Prostate gland (tissue), 2 donors: ENCODE measurements around the gene ANKRD37. TPM values are rescaled to one million over a fixed set of nuclear protein-coding genes. Genes with fewer than 3 reads are reported as not detected.

Experiments
- DNase-seq: peaks from one replicate; pipeline ENCODE4 v3.0.0-alpha.2; 2019; ENCODE audit warnings: low spot score
- H3K27ac ChIP-seq, 2 donors: fragments of 200-600 bp; sonication (generic); 2 replicates each; pipeline ENCODE4 v1.5.1; 2017 to 2019
- H3K27me3 ChIP-seq: fragments of 200-600 bp; sonication (generic); replicated peaks from 2 replicates; pipeline ENCODE4 v1.5.1; 2019; ENCODE audit not compliant: insufficient read depth
- H3K36me3 ChIP-seq, 2 donors: fragments of 200-600 bp; sonication (generic); 1 replicate in 1 of 2; 2 replicates in 1 of 2; pipeline versions ENCODE4 v1.5.1 to v1.8.1; 2017 to 2019
- H3K4me1 ChIP-seq: fragments of 200-600 bp; sonication (generic); replicated peaks from 2 replicates; pipeline ENCODE4 v1.5.1; 2019
- H3K4me3 ChIP-seq, 2 donors: fragments of 200-600 bp; sonication (generic); 2 replicates each; pipeline ENCODE4 v1.5.1; 2017 to 2019
- H3K9me3 ChIP-seq: fragments of 200-600 bp; sonication (generic); 2 replicates; pipeline ENCODE4 v1.5.1; 2017
- CTCF ChIP-seq, 4 experiments: fragments of 200-600 bp in 2 of 4; fragments of 450-650 bp in 2 of 4; sonication (generic) in 2 of 4; IDR thresholded peaks; 1 replicate in 3 of 4; 2 replicates in 1 of 4; pipeline ENCODE4 v1.5.1; 2016 to 2019; ENCODE audit warnings: antibody characterized with exemption in 4 of 4, mild to moderate bottlenecking in 2 of 4, moderate library complexity in 2 of 4
- POLR2A ChIP-seq: fragments of 450-650 bp; IDR thresholded peaks from one replicate; pipeline ENCODE4 v1.6.1; 2016; ENCODE audit warnings: antibody characterized with exemption, mild to moderate bottlenecking
- POLR2AphosphoS5 ChIP-seq: sonication (generic); formaldehyde crosslinking; IDR thresholded peaks from one replicate; pipeline ENCODE4 v1.6.1; 2017; ENCODE audit warnings: antibody characterized with exemption
- WGBS: methylation state at CpG from one replicate; pipeline ENCODE4 v1.1.5; 2018; 5-methylcytosine and 5-hydroxymethylcytosine counted together
- intact Hi-C: fragments of 100-400 bp; cut with DNase I; formaldehyde crosslinking; loops from one replicate; pipeline ENCODE4 v1.14.2; 2022
- total RNA-seq, 2 donors: library from RNA; depleted of rRNA; stranded (reverse); fragments of >200 nt; gene quantifications; one replicate each; pipeline ENCODE4 v1.1.0, GENCODE V29; 2016

Gene ANKRD37
- total RNA-seq, 2 donors from 2014 or later, result 17.7 to 19.0 TPM

DNA sequence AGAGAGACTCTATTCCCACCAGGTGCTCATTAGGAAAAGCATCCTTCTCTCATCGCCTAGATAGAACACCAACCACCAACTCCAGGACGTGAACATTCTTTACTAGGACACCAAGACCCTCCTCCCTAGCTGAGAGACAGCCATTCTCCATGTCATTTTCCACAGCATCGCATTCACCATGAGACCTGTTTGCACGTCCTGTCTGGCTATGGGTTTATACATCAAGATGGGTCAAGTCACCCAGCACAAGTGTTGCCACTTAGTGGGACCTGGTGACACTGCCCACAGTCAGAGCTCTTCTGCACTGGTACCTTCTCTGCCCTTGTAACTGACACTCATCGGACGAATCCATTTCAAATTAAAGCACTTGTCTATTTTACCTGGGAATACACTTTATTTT lies 18.4 kb upstream of the ANKRD37 start:
- Histone ChIP-seq H3K27me3 (no peaks in the 10 kb centered on the region), H3K27ac (no peak overlapping the region), H3K4me1 (no peaks in the 10 kb centered on the region), H3K9me3 (no peaks in the 10 kb centered on the region), H3K4me3 (no peak overlapping the region), H3K36me3 (no peaks in the 10 kb centered on the region)
- 91% methylated on average over 6 of the region's 6 CpGs for WGBS
- intact Hi-C loops, result no loop called here
- no peak for DNase-seq
- TF ChIP-seq CTCF (IDR thresholded peaks at IDR 0.05) (no peak), POLR2A (no peak), POLR2AphosphoS5 (no peak)

- intact Hi-C loops, result no loop called here
- Histone ChIP-seq H3K27ac (peak overlapping the region in 1 of 2 donors; percentile 10), H3K27me3 (no peaks in the 10 kb centered on the region), H3K4me3 (no peak overlapping the region), H3K4me1 (peaks cover 10% of the 10 kb centered on the region), H3K9me3 (no peaks in the 10 kb centered on the region), H3K36me3 (no peaks in the 10 kb centered on the region)
- 73% methylated on average over 13 of the region's 13 CpGs for WGBS
- TF ChIP-seq POLR2AphosphoS5 (no peak), POLR2A (no peak), CTCF (IDR thresholded peaks at IDR 0.05) (no peak)
- DNase-seq, result no peak
Measured at GRCh38 chr4:185379326-185380295, 17.0 kb upstream of the ANKRD37 start.

- Histone ChIP-seq H3K27ac (peak overlapping the region in 1 of 2 donors; percentile 10), H3K4me1 (peaks cover 13% of the 10 kb centered on the region), H3K4me3 (no peak overlapping the region), H3K27me3 (no peaks in the 10 kb centered on the region), H3K9me3 (no peaks in the 10 kb centered on the region), H3K36me3 (no peaks in the 10 kb centered on the region)
- intact Hi-C loops, result no loop called here
- TF ChIP-seq POLR2A (no peak), POLR2AphosphoS5 (no peak), CTCF (IDR thresholded peaks at IDR 0.05) (no peak)
- 71% methylated on average over 1 of the region's 1 CpG for WGBS
- DNase-seq, result no peak
Measured at GRCh38 chr4:185380320-185380719, 16.3 kb upstream of the ANKRD37 start.

GRCh38 chr4:185381288-185382196 lies 15.1 kb upstream of the ANKRD37 start:
- H3K4me1 ChIP-seq, result peaks cover 13% of the 10 kb centered on the region
- H3K27me3 ChIP-seq, result no peaks in the 10 kb centered on the region
- TF ChIP-seq POLR2A, result no peak
- no peak for TF ChIP-seq POLR2AphosphoS5
- TF ChIP-seq CTCF (IDR thresholded peaks at IDR 0.05), result no peak
- no peaks in the 10 kb centered on the region for H3K9me3 ChIP-seq
- H3K36me3 ChIP-seq, result no peaks in the 10 kb centered on the region
- no peak overlapping the region for H3K4me3 ChIP-seq
- intact Hi-C loops, result no loop called here
- 63% methylated on average over 4 of the region's 4 CpGs for WGBS
- no peak overlapping the region for H3K27ac ChIP-seq
- no peak for DNase-seq
